ENCODE data around the gene KRTAP5-5. TPM values are rescaled to one million over a fixed set of nuclear protein-coding genes. Genes with fewer than 3 reads are reported as not detected.

Gene KRTAP5-5
- total RNA-seq, 1 donor from 2014 or later, result not detected

DNA sequence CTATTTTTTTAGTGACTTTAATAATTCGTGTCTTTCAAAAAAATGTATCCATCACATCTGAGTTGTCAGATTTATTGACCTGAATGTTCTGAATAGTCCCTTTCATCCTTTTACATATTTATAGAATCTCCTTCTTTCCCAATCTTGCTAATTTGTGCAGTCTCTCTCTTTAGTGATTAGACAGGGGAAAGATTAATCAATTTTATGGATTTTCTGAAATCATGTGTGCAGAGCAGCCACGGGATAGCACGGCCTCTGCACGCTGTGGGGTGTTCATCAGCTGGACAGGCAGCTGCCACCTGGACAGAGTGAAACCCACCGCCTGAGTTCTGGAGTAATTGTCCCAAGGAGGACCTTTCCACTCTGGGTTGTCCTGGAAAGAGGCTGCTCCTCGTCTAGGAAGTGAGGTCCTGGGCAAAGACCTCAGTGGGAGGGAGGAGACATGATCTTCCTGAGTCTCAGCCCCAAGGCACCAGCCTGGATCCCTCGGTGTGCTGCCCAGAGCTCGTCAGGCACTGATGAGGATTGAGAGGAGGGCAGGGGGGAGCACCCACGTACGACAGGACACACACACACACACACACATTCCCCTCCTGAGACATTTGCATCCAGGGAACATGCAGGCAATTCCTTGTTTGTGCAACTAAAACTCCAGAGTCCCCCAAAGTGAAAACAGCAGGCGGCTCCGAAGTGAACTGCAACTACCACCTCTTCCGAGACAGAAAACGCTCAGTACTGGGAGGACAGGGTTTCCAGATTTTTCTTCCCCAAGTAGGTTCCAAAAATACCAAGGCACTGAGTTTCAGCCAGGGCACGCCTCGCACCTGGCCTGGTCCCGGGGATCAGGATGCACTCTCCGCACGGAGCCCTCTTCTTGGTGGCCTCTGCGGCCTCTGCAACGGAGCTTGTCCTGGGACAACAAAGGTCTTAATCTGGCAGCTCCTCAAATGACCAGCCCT, 44.9 kb downstream of the KRTAP5-5 start:
- no peak for DNase-seq (ENCODE audit: low read depth, low spot score)

DNA sequence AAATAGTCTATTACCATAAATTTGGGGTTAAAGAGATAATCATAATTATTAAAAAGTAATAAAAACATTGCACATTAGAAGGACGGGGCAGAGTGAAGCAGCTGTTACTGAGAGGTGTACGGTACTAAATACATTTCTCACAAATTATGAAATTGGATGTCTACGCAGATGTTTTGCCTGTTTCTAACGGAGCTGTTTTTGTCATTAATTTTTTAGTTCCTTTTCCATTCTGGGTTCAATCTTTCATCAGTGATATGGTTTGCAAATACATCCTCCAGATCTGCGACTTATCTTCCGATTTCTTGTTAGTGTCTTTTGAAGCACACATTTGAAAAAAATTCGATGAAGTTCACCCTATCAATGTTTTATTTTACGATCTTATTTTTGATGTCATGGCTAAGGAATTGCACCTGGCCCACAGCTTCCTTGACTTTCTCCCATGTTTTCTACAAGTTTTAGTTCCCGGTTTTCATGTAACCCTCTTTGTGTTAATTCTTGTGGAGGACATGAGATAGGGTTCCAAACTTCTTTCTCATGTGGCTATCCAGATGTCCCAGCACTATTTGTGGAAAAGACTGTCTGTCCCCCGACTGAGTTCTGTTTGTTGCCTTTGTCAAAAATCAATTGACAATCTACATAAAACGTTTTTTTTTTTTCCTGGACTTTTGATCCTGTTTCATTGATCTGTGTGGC, 46.1 kb downstream of the KRTAP5-5 start:
- DNase-seq (ENCODE audit: low read depth, low spot score), result no peak

DNA sequence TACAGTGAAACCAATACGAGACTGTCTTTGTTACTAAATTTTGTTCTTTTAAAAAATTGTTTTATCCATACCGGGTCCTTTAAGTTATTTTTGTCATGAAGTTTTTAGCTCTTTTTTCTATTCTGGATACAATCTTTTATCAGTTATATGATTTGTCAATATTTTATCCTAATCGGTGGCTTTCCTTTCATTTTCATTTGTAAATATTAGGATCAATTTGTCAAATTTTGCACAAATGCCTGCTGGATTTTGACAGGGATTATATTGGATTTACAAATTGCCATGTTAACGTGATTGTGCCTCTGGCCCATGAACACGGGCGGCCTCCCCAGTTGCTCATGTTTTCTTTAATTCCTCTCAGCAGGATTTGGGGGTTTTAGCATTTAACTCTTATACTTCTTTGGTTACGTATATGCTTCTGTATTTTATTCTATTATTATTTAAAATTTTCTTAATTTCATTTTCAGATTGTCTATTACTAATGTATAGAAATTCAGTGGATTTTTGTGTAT, 46.7 kb downstream of the KRTAP5-5 start:
- DNase-seq (ENCODE audit: low read depth, low spot score), result no peak

DNA sequence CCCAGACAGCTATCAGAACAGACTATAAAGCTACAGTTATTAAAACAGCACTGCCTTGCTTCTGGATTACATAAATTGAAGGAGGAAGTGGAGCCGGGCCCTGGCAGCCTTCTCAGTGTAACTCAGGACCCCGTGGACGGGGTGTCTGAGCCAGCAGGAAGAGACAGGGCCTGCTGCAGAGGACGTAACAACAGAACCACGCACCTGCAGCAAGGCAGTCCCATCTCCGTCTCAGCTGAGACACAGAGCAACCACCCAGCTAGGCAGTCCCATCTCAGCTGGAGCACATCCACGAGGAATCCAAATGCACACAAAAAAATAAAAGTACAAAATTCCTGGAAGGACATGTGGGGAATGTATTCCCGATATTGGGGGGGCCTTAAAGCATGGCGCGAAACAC, 50.3 kb downstream of the KRTAP5-5 start:
- DNase-seq (ENCODE audit: low read depth, low spot score), result no peak

Other genes with a start within 250 kb of the KRTAP5-5 start
- gene BRSK2, start 239.8 kb upstream of the KRTAP5-5 start, total RNA-seq, result 0.20 TPM in 1 of 2 replicates, not detected in the other
- gene MOB2, start 143.0 kb upstream of the KRTAP5-5 start, total RNA-seq, result 46.0 and 48.3 TPM in 2 replicates
- gene DUSP8, start 57.5 kb upstream of the KRTAP5-5 start, total RNA-seq, result 0.40 and 0.71 TPM in 2 replicates
- gene KRTAP5-1, start 44.5 kb upstream of the KRTAP5-5 start, total RNA-seq, result not detected in 2 replicates
- gene KRTAP5-2, start 31.5 kb upstream of the KRTAP5-5 start, total RNA-seq, result not detected in 2 replicates
- not detected in 2 replicates for gene KRTAP5-3, start 21.3 kb upstream of the KRTAP5-5 start, total RNA-seq
- gene KRTAP5-4, start 7.6 kb upstream of the KRTAP5-5 start, total RNA-seq, result not detected in 2 replicates
- not detected in 2 replicates for gene KRTAP5-6, start 67.4 kb downstream of the KRTAP5-5 start, total RNA-seq
- gene IFITM10, start 120.8 kb downstream of the KRTAP5-5 start, total RNA-seq, result 0.04 and 0.13 TPM in 2 replicates
- gene CTSD, start 134.2 kb downstream of the KRTAP5-5 start, total RNA-seq, result 73.0 and 80.3 TPM in 2 replicates
- not detected in 2 replicates for gene SYT8, start 205.2 kb downstream of the KRTAP5-5 start, total RNA-seq
- not detected in 2 replicates for gene TNNI2, start 209.2 kb downstream of the KRTAP5-5 start, total RNA-seq
- gene LSP1, start 223.3 kb downstream of the KRTAP5-5 start, total RNA-seq, result not detected in 2 replicates

Measured in pulmonary artery endothelial cell (primary cell).